ENCODE measurements around the gene SPAST.
A peak's percentile ranks its signal among the peaks of the same experiment; 100 is the strongest.

SPAST gene

DNA sequence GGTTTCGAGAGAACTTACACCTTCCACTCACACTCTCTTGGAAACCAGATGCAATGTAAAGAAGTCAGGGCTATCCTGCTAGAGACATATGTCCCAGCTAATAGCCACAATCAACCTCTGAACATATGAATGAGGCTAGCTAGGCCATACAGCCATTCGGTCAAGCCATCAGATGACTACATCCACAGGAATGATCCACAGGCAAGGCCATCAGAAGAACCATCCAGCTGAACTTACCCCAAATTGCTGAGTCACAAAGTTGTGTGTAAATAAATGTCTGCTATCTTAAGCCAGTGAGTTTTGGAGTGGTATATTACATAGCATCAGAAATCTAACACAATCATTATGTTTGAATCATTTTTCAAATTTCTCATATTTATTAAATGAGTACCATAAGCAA, 5.2 kb upstream of the SPAST start:
- H3K4me3 ChIP-seq (ENCODE audit: control insufficient read depth, low read depth, low read length) = no peak overlapping the region
- DNase-seq (ENCODE audit: low read depth) = no peak
- TF ChIP-seq, protein P1, sequence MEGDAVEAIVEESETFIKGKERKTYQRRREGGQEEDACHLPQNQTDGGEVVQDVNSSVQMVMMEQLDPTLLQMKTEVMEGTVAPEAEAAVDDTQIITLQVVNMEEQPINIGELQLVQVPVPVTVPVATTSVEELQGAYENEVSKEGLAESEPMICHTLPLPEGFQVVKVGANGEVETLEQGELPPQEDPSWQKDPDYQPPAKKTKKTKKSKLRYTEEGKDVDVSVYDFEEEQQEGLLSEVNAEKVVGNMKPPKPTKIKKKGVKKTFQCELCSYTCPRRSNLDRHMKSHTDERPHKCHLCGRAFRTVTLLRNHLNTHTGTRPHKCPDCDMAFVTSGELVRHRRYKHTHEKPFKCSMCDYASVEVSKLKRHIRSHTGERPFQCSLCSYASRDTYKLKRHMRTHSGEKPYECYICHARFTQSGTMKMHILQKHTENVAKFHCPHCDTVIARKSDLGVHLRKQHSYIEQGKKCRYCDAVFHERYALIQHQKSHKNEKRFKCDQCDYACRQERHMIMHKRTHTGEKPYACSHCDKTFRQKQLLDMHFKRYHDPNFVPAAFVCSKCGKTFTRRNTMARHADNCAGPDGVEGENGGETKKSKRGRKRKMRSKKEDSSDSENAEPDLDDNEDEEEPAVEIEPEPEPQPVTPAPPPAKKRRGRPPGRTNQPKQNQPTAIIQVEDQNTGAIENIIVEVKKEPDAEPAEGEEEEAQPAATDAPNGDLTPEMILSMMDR (IDR thresholded peaks at IDR 0.05; ENCODE audit: control insufficient read depth, insufficient read depth, low read depth, low read length, missing control alignments) = no peak

DNA sequence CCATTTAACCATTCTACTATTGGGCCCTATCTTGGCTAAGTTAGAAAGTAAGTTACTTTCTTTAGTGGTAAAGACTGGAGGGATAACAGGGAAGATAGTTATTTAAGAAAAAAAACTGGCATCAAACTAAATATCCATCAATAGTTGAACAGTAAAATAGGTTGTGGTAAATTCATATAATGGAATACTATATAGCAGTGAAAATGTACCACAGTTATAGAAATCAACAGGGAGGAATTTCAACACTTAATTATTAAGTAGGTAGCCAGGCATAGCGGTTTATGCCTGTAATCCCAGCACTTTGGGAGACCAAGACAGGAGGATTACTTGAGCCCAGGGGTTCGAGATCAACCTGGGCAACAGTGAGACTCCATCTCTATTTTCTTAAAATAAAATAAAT, 3.1 kb upstream of the SPAST start:
- no peak for DNase-seq (ENCODE audit: low read depth)
- H3K4me3 ChIP-seq (ENCODE audit: control insufficient read depth, low read depth, low read length) = no peak overlapping the region
- TF ChIP-seq, protein P1 (IDR thresholded peaks at IDR 0.05; ENCODE audit: control insufficient read depth, insufficient read depth, low read depth, low read length, missing control alignments) = no peak

DNA sequence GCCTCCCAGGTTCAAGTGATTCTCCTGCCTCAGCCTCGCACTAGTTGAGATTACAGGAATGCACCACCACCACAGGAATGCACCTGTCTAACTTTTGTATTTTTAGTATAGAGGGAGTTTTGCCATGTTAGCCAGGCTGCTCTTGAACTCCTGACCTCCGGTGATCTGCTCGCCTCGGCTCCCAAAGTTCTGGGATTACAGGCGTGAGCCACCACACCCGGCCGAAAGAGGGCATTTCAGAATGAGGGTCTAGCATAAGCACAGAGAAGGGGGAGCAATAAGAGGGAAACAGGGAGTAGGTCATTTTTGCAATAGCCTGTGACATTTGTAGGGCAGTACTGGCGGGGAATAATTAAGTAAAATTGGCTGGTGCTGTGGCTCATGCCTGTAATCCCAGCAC, 1.9 kb upstream of the SPAST start:
- no peak for DNase-seq (ENCODE audit: low read depth)
- no peak overlapping the region for H3K4me3 ChIP-seq (ENCODE audit: control insufficient read depth, low read depth, low read length)
- TF ChIP-seq, protein P1 (IDR thresholded peaks at IDR 0.05; ENCODE audit: control insufficient read depth, insufficient read depth, low read depth, low read length, missing control alignments) = no peak

DNA sequence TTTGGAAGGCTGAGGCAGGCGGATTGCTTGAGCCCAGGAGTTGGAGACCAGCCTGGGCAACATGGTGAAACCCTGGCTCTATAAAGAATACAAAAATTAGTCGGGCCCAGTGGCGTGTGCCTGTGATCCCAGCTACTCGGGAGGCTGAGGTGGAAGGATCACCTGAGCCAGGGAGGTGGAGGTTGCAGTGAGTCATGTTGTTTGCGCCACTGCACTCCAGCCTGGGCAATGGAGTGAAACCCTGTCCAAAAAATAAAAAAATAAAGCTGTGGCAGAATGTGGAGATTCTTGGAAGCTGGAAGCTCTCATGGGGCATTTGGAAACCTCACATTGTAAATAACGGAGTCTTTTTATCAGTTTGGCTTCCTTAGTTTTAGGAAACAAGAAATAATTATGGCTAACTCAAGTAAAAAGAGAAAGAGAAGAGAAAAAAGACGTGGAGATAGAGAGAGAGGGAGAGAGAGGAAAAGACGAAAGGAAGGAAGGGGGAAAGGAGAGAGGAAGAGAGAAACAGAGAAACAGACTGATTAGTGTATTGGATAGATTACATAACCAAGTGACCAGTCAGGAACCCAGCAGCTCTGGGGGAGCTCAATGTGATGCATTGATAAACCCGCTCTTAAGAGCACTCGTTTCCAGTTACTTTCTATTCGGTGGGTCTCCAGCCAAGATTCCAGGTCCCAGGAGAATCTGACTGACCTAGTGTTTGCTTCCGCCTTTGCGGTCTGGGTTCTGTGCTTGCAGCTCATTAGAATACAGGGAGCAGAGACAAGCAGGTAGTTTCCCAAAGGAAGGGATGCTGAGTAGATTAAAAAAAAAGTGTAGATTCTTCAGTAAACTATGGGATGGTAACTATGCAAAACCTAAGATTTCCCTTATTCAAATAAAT, 1.1 kb upstream of the SPAST start:
- DNase-seq (ENCODE audit: low read depth) = no peak
- peak overlapping the region; percentile 69 for H3K4me3 ChIP-seq (ENCODE audit: control insufficient read depth, low read depth, low read length)
- TF ChIP-seq, protein P1 (IDR thresholded peaks at IDR 0.05; ENCODE audit: control insufficient read depth, insufficient read depth, low read depth, low read length, missing control alignments) = no peak

DNA sequence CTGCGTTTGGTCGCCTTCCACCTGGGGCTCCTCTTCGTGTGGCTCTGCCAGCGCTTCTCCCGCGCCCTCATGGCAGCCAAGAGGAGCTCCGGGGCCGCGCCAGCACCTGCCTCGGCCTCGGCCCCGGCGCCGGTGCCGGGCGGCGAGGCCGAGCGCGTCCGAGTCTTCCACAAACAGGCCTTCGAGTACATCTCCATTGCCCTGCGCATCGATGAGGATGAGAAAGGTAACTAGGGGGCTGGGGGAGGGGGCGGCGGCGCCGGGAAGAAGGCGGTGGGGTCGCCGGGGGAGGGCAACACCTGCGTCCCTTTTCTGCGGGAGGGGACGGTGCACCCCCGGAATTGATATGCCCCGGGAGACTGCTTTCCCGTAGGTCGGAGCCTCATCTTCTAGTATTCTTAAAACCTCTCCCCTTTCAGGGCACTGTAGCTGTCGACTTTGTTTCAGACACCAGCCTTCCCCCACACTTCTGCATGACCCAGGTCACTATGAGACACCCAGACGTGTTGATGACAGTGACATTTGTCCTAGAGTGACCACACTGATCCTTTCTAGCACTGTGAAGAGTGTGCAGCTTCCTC, 755 bp downstream of the SPAST start:
- TF ChIP-seq, protein P1 (IDR thresholded peaks at IDR 0.05; ENCODE audit: control insufficient read depth, insufficient read depth, low read depth, low read length, missing control alignments) = no peak

DNA sequence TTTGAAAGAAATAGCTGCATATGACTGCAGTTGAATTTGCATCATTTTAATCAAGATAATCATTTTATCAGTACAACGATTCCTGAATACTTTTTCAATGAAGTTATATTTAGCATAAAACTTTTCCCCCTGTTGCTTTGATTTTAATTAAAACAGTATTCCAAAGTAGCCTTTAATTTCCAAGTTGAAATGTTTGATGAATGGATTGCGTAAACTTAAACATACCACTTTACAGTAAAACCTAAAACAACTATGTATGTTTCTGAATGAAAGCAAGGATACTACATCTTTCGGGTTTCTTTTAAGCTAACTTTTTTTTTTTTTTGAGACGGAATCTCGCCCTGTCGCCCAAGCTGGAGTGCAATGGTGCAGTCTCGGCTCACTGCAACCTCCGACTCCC, 1.4 kb downstream of the SPAST start:
- H3K4me3 ChIP-seq (ENCODE audit: control insufficient read depth, low read depth, low read length) = peak overlapping the region; percentile 69
- TF ChIP-seq, protein P1 (IDR thresholded peaks at IDR 0.05; ENCODE audit: control insufficient read depth, insufficient read depth, low read depth, low read length, missing control alignments) = no peak
- DNase-seq (ENCODE audit: low read depth) = no peak

More for the DNA sequence above, 755 bp downstream of the SPAST start:
- DNase-seq (ENCODE audit: low read depth) = no peak
- H3K4me3 ChIP-seq (ENCODE audit: control insufficient read depth, low read depth, low read length) = peak overlapping the region; percentile 69

All from AG09309 (cell line).